Activated T-cell treated with anti-CD3 and anti-CD28 coated beads, Interleukin-2, amount 50 U/mL, for 1 hour (primary cell): ENCODE data around the gene CRELD2.

Experiments used
- DNase-seq: peaks from one replicate; pipeline ENCODE4 v3.0.0-alpha.2; 2020

The CRELD2 gene

DNA sequence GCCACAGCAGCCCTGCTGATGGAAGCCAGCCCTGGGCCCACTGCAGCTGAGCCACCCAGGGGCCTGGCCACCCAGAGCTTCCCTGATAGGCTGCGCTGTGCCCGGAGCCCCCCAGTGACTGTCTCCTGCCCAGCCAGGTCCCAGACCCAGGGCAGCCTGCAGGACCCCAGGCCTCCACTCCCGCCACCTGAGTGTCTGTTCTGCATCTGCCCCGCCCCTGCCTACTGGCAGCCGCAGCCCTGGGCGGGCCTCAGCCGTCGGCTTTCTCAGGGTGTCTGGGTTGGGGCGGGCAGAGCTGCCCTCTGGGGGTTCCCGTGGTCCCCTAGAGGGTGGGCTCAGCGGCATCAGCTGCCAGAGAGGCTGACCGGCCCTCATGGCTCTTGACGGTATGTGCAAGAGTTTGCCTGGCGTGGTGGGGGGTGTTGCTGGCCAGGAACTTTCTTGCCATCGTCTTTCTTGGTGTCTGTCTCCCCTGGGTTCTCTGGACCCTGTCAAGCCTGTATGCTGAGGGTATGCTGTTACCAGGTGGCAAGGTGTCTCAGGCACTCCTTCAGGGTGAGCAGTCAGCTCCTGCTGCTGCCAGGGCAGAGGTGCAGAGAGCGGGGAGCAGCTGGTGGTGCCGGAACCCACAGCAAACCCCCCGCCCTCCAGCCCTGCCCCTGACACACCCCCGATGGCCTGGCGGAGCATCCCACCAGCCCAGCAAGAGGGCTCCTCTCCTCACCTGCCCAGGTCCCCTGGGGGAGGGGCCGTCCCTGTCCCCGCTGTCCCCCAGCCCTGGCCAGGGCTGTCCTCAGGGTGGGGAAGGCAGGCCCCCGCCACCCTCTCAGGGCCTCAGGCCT is 29.9 kb downstream of the CRELD2 start:
- DNase-seq: no peak

DNA sequence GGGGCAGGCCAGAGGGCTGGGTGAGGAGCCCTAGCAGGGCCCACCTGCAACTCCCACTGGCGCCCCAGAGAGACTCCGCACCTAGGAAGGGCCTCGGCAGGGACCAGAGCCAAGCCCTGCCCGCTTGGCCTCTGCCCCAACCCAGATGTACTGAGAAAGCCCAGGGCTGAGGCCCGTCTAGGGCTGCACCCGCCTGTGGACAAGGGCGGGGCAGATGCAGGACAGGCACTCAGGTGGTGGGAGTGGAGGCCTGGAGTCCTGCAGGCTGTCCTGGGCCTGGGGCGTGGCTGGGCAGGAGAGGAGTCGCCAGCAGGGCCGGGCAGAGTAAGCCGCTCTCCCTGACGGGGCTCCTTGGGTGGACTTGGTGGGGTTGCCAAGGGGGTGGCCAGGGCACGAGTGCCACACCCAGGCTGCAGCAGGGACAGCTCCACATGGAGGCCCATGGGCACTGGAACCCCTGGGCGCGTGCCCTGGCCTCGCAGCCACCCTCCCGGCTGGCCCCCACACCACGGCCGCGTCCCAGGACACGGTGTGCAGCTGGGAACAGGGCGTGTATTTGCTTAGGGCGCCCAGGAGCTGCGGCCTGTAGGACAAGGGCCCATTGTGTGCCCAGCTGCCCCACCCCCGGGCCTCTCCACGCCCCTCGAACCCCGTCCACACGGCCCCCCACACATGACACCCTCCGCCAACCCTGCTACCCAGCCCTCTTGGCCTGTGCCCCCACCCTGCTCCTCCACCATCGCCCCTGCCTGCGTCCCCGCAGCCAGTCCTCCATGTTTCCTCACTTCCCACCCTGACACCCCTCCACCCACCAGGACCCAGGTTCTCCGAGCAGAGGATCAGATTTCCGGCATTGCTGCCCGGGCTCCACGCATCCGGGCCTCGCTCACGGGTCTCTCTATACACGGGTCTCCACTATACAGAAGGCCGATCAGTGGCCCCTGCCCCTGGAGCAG is 30.8 kb downstream of the CRELD2 start:
- DNase-seq: no peak

DNA sequence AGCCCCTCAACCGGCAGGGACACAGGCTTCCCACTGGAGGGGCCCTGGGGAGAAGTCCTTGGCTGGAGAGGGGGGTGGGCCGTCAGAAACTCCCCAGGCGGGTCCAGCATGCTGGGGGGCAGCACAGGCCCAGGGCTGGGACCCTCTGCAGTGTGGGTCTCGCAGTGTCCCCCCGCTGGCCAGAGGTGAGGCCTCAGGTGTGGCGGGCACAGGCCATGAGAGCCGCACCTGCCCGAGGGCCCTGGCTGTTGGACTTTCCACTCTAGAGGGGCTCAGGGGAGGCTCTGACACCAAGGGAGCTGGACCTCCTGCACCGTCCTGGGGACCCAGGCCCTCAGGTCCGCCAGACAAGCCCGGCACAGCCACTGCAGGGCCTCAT is 31.5 kb downstream of the CRELD2 start:
- no peak for DNase-seq

DNA sequence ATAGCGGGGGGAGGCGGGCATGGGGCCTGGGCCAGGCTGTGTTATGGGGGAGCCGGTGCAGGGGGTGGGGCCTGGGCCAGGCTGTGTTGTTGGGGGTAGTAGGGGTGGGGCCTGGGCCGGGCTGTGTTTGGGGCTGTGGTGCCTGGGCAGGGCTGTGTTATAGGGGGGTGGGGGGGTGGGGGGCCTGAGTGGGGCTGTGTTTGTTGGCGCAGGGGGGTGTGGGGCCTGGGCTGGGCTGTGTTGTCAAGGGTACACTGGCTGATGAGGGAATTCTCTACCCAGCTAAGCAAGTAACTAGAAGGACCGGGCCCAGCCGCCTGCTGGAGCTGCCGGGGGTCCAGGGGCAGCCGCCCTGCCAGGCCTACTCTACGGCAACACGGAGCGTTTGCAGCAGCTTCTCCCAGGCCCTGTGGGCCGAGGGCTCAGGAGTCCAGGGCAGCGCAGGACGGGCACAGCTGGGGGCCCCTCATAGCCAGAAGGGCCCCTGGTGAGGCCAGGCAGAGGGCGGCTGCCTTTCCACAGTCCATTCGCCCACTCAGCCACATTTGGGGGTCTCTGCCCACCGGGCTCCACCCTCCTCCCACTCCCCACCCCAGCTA is 32.1 kb downstream of the CRELD2 start:
- DNase-seq: no peak

DNA sequence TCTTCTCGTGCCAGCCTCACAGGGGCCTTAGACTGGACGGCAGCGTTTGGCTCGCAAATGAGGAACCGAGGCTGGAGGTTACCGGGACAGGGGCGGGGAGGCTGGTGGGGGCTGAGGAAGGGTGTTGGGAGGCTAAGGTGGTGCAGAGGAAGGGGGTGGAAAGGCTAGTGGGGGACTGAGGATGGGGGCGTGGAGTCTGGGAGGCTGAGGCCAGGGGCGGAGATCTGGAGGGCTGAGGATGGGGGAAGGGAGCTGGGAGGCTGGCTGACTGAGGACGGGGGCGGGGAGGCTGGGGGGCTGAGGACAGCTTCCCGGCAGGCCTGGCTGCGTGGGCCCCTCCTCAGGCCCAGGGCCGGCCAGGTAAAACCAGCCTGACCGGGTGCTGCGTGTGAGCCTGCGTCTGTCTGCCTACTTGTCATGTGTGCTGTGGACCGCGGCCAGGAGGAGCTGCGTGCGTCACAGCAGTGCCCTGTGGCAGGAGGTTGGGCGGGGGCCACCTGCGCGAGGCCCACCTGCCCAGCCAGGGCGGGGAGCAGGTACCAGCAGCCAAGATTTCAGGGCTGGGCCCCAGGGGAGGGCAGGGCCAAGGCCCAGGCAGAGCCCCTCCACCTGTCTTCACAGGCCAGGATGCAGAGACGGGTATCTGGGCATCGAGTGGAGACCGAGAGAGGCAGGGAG is 32.7 kb downstream of the CRELD2 start:
- DNase-seq: no peak

DNA sequence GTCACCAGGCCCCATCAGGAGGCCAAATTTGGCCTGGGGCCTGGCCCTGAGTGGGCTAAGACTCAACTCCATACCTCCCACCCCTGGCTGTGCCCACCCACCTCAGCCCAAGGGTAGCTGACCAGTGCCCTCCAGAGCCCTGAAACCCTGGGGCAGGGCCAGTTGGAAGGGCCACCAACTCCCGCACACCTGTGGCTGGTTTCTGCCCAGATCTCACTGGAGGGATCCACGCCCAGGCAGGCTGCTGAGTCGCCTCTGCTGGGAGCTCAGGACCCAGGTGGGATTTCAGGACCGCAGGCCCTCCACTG is 33.2 kb downstream of the CRELD2 start:
- no peak for DNase-seq

DNA sequence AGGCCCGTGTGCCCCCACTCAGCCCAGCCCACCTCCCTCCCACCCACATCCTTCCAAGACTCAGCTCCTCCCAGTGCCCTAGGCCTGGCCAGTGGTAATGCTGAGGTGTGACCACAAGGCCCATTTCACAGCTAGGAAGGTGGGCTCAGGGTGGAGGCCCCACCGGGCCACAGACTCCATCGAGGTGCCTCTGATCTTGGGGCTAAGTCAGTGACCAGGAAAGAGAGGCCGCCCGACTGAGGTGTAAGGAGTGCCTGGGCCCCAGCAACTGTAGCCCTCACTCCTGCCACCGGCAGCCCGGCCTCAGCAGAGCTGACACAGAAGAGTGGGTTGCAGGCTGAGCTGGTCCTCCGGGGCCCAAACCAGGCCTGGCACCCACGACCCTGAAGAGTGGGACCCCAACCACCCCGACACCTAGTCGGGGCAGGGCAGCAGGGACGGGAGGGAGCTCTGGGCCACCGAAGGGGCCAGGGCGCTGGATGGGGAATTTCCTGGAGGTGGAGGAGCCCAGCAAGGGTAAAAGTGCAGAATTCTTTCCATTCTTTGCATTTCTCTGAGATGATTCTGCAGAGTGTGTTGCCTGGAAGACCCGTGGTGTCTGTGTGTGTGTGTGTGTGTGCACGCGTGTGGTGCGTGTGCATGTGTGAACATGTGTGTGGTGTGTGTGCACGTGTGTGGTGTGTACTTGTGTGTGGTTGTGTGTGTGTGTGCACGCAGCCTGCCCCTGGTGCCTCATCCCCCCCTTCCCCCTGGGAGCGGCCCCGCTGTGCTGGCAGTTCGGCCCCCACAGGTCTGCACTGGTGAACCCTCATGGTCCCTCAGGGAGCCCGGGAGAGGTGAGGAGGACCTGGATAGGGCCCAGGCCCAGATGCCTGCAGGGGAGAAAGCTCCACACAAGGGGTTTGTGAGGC is 33.8 kb downstream of the CRELD2 start:
- no peak for DNase-seq

DNA sequence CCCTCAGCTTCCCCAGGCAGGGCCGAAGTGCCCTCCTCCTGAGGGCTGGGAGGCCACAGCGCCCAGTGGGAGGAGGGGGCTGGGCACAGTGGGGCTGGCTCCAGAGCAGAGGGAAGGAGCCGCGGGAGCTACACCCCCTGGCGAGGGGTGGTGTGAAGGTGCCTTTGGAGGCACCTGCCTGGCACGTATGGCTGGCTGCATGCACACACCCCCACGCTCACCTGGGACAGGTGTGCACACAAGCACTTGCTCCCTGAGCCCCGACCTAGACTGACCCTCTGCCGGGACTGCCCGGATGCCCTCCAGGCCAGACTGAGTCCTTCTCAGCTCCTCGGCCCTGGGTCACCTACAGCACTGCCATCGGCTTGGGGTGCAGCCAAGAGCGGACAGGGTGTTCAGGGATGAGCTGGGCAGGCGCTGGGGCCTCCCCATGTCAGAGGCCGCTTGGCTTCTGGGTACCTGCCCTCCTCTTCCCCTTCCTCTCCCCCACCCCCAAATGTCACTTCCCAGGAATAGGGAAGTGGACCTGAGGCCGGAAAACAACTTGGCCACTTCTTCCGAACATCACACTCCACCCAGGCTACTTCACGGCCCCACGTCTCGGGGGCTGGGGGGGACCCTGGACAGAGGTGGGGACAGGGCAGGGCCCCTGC is 34.7 kb downstream of the CRELD2 start:
- DNase-seq: no peak

DNA sequence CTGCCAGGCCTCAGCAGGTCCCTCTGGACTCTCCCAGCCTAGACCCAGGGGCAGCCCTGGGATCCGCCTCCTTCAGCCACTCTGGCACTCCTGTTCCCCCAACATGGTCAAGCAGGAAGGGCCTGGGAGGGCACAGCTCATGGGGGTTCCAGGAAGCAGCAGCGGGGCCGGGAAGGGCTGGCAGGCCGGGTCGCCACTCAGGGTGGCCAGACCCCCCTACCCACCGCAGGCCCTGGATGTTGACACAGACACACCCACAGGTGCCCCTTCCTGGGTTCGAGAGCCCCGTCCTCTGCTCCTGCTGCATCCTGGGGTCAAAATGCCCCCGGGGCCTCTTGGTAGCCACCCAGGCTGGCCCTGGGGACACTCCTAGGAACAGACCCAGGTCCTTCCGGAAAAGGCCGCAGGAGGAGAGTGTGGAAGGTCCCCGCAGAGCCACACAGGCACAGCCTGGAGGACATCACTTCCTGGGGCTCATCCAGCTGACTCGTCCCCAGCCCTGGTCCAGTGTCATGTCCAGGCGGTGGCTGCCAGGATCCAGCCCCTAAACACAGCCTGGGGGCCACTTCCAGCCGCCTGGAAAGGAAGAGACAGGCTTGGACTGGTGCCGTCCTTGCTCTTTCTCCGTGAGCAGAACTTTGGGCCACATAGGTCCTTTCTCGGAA is 35.4 kb downstream of the CRELD2 start:
- DNase-seq: no peak

DNA sequence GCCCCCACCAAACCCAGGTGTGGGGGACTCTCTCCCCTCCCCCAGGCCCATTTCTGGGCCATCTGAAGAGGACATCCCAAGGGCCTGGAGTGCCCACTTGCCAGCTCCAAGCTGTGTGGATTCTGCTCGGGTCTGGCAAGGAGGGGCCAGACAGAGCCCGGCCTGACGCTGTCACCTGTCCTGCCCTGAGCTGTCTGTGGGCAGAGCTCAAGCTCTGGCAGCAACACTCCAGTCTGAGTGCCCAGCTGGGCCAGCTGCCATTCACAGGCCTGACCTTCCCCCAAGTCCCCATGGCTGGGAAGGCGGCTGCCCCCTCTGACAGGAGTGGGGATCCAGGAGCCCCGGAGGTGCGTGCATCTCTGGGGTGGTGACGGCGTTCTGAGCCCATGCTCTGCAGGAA is 35.9 kb downstream of the CRELD2 start:
- DNase-seq: no peak

DNA sequence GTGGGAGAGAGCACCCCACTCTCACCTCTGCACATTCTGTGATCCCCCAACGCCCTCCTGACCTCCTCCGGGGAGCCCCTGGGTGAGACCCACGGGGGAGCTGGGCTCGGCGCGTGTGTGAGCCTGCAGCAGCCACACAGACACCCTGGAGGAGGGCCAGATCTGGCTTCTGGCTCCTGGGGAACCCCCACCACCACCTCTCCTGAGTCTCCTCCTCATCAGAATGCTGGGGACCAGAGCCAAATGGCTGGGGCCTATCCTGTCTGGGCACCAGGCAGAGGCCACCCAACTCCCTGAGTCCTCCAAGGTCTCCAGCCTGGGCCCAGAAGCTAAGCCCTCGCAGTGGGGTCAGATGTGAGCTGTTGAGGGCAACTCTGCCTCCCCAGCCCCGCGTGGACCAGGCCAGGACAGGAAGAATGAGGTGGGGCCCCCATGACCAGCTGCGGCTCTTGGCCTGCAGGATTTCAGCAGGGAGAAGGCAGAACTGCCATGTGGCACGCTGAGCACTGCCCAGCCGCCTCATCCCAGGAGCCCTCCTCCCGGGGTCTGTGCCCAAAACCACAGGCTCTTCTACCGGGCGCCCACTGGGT is 36.7 kb downstream of the CRELD2 start:
- DNase-seq: no peak

DNA sequence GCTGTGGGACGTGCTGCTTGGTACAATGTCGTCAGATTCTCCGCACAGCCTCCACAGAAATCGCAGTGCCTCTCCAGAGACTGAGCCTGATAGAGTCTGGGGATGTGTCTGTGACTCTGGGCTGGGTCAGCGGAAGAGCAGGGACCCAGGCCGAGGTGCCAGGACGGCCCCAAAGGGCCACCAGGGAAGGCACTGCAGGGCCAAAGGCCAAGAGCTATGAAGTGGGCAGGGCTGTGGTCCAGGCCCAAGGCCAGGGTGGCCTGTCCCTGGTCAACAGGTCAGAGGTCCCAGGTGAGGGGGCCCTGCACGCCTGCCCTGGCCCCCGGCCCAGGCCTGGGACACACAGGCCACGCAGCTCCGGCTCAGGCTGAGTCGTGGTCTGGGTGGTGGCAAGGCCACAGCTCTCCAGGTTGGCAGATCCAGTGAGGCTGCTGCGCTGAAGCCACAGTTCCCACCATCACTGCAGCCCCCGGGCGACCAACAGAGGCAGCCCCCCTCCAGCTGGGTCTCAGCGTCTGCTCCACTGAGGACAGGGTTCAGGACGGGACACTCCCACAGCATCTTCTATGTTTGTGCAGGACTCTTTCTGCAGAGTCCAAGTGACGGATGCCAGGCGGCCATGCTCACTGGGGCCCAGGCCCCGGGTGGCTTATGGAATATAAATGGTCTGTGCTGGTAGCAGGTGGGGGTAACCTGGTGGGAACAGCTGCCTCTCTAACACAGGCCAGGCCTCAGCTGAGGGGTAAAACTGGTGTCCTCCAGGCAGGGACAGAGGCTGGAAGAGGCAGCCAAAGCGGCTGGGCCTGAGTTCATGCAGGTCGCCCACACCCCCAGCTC is 37.4 kb downstream of the CRELD2 start:
- no peak for DNase-seq

DNA sequence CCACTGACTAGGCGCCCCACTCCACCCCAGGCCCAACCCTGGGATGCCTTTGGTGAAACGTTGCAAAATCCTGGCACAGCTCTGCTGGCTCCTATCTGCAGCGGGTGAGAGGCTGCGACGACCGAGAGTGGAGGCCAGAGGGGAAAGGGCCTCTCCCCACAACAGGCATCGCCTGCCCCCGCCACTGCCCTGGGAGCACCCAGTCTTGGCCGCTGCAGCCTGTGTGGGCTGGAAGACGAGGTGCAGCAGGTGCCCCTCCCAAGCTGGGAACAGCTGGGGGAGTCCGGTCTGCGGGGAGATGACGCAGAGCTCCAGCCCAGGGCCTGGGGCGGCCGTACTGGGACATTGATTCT is 38.0 kb downstream of the CRELD2 start:
- DNase-seq: no peak

DNA sequence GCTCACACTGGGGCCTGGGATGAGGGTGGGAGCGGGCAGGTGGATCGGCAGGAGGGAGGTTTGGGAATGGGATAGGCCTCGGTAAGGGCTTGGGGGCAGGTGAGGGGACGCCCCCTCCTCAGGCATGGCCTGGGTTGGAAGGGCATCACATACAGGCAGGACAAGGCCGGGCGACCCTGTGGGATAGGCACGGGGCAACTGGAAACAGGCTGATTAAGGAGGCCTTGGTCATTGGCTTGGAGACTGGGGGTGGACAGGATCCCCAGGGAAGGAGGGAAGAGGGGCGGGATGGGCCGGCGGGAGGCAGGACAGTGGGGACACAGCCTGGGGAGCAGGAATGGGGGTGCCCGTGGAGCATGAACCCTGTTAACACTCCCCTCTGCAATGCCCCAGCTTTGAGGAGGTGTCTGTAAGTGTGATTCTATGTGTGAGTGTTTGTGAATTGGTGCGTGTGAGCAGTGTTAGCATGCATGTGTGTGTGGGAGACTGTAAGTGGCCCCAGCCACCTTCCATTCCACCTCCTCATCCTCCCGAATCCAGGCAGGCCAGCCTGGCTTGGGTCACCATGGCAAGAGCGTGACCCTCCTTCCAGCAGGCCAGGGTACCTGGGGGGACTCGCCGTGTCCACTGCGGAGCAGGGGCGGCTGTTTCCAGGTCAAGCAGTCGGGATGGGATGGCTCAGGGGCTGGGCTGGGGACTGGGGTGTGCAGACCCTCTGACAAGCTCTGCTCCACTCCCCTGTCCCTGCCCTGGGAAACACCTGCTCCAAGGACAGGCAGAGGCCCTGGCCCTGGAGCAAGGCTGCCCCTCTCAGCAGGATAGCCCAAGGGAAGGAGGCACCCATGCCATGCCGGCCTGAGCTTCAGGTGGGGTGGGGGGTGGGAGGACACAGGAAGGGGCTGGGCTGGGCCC is 38.7 kb downstream of the CRELD2 start:
- no peak for DNase-seq

DNA sequence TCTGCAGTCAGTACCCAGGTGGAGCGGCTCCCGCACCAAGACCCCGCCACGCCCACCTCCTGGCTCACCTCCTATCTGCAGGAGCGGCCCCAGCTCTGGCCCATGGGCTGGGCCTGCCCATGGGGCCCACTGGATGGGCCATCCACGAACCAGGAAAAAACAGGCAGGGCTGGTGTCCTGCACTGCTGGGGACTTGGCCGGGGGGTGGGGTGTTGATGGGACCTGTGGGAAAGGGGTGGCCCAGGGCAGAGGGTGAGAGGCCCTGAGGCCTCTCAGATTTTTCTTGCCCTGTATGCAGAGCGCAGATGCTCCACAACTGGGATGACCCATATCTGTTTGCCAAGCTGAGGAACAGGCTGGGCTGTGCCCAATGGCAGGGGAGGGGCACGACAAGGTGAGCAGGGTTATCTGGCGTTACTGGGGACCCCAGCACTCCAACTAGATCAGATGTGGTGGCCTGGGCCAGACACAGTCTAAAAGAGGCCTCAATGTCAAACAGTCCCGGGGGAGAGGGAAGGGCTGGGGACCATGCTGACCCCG is 39.5 kb downstream of the CRELD2 start:
- no peak for DNase-seq

DNA sequence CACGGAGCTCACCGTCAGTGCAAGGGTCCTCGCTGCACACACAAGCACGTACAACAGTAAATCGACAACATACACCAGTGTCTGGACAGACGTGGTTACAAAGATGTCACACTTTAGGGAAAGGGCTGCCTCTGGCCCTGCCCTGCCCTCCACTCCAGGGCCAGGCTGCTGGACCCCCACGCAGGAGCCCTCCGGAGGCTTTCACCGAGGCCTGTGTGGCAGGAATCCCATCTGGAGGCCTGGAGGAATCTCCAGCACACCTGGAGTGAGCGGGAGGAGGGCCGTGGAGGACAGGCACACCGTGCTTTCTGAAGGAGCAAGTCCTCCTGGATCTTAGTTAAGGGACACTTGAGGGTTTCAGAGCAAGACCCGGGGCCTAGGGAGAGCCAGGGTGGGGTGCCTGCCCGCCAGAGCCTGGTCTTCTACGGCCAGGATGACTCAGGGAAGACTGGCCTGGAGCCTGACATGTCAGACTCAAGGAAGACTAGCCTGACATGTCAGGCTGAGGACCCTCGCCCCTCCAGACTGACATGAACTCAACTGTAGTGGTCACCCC is 40.0 kb downstream of the CRELD2 start:
- no peak for DNase-seq

DNA sequence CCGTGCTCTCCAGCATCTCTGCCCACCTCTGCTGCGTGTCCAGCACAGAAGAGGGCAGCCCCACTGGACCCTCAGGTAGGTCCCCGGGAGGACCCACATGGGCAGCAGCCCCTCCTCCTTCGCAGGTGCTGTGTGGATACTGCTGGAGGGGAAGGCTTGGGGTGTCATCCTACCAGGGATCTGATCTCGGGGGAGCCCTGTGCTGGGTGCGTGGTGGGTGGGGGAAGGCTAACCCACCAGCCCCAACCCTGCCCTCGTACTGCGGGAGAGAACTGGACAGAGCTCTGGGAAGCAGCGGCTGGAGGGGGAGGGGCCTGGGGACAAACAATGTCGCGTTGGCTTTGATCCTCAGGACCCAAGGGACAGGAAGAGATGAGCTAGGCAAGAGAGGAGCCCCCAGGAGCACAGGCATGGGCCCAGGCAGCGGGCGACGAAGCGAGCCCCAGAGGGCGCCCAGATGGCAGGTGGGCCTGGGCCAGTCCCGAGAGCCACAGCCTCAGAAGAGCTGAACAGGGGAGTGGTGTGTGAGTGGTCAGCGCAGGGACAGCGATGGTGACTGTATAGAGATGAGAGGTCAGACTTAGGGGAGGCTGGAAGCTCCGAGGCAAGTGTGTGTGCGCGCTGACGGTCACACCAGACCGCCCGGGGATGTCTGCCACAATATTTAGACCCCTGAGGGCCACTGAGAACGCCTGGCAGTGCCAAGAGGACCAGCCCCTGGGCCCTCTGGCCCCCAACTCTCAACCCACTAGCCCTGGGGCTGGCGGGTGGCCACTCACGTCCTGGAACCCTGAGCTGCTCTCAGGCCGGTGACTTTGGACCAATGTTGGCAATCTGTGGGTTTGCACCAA is 40.7 kb downstream of the CRELD2 start:
- no peak for DNase-seq
